GM13976 (cell line): Measurements from ENCODE around the gene ZNF780B.

ENCODE experiments used
- DNase-seq: peaks from one replicate; pipeline ENCODE4 v3.0.0; 2012; ENCODE audit warnings: low spot score
- in situ Hi-C: fragments of 300-500 bp; cut with MboI; formaldehyde crosslinking; loops from one replicate; pipeline ENCODE4 v1.12.0; 2022; ENCODE audit warnings: low sequenced_read_pairs, mixed read lengths, inconsistent platforms; ENCODE audit not compliant: unreplicated experiment
- TF ChIP-seq, protein P1 (sequence below): IDR thresholded peaks from 2 replicates; pipeline ENCODE4 v1.5.1; 2012; ENCODE audit warnings: borderline replicate concordance, mild to moderate bottlenecking; ENCODE audit not compliant: insufficient read depth; ENCODE audit errors: extremely low read depth, missing control alignments, control extremely low read depth

The ZNF780B gene

DNA sequence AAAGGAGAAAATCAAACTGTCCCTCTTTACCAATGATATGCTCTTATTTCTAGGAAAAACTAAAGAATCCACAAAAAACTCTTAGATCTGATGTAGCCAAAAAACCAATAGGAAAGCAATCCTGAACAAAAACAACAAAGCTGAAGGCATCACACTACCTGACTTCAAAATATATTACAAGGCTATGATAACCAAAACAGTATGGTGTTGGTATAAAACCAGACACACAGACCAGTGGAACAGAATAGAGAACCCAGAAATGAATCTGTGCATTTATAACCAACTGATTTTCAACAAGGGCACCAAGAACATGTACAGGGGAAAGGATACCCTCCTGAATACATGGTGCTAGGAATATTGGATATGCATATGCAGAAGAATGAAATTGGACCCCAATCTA, 68.9 kb downstream of the ZNF780B start:
- no peak for DNase-seq
- TF ChIP-seq, protein P1, sequence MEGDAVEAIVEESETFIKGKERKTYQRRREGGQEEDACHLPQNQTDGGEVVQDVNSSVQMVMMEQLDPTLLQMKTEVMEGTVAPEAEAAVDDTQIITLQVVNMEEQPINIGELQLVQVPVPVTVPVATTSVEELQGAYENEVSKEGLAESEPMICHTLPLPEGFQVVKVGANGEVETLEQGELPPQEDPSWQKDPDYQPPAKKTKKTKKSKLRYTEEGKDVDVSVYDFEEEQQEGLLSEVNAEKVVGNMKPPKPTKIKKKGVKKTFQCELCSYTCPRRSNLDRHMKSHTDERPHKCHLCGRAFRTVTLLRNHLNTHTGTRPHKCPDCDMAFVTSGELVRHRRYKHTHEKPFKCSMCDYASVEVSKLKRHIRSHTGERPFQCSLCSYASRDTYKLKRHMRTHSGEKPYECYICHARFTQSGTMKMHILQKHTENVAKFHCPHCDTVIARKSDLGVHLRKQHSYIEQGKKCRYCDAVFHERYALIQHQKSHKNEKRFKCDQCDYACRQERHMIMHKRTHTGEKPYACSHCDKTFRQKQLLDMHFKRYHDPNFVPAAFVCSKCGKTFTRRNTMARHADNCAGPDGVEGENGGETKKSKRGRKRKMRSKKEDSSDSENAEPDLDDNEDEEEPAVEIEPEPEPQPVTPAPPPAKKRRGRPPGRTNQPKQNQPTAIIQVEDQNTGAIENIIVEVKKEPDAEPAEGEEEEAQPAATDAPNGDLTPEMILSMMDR, result no peak
- in situ Hi-C loops, result no loop called here

DNA sequence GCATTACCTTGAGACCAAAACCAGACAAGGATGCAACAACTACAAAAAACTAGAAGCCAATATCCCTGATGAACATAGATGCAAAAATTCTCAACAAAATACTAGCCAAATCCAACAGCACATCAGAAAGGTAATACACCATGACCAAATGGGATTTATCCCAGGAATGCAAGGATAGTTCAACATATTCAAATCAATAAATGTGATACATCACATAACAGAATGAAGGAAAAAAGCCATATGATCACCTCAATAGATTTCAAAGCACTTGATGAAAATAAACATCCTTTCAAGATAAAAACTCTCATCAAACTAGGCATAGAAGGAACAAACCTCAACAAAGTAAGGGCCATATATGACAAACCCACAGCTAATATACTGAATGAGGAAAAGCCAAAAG, 69.4 kb downstream of the ZNF780B start:
- DNase-seq, result no peak
- in situ Hi-C loops, result no loop called here
- TF ChIP-seq, protein P1, result no peak

DNA sequence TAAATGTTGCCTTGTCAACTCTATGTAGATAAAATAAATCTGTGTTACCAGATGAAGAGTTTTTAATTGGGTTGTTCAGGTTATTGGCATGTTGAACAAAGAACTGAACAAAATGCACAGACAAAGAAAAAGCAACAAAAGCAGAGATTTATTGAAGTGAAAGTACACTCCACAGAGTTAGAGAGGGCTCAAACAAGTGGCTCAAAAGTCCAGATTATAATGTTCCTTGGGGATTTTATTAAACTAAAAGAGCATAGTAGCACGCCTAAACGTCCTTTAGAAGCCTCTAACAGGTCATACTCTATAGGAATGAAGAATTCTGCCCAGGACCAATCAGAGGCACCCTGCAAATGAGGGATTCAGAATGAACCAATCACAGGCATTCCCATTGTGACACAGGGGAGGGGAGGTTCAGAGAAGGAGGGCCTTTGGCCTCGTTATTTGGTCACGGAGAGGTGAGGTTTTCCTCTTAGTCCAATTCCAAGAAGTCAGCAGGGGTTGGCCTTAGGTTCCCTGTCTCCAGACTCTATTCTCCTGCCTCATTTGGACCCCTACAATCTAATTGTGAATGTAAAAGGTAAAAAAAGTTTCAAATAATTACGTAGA, 72.2 kb downstream of the ZNF780B start:
- in situ Hi-C loops, result no loop called here
- TF ChIP-seq, protein P1, result no peak
- no peak for DNase-seq

DNA sequence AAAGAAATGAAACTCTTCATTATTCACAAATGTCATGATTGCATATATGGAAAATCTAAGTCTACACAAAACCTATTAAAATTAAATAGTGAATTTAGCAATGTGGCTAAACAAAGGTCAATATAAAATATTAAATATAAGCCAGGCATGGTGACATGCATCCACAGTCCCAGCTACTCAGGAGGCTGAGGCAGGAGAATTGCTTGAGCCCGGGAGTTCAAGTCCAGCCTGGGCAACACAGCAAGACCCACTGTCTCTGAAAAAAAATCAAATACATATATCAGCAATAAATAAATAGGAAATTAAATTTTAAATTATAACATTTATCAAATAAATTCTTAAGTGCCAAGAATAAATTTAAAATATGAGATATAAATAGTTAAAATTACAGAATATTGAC, 73.1 kb downstream of the ZNF780B start:
- TF ChIP-seq, protein P1, result no peak
- in situ Hi-C loops, result no loop called here
- DNase-seq, result no peak
